HepG2 (cell line): ENCODE measurements around the gene CLDN15. TPM values are rescaled to one million over a fixed set of nuclear protein-coding genes. Genes with fewer than 3 reads are reported as not detected.

Source experiments
- CBX1 ChIP-seq: IDR thresholded peaks from one replicate; pipeline ENCODE4 v1.6.1; 2016; ENCODE audit warnings: antibody characterized with exemption, low read depth
- CCDC6 ChIP-seq: sonication (generic); formaldehyde crosslinking; IDR thresholded peaks from 2 replicates; pipeline ENCODE4 v1.8.1; 2022; ENCODE audit warnings: mild to moderate bottlenecking, missing genetic modification reagents, moderate library complexity
- ETV6 ChIP-seq: sonication (generic); formaldehyde crosslinking; conservative IDR thresholded peaks from 2 replicates; pipeline ENCODE4 v1.4.0; 2020; ENCODE audit warnings: missing genetic modification reagents
- HOXA5 ChIP-seq: sonication (generic); formaldehyde crosslinking; IDR thresholded peaks from 2 replicates; pipeline ENCODE4 v1.4.0; 2020; ENCODE audit warnings: missing genetic modification reagents
- KLF13 ChIP-seq: sonication (generic); formaldehyde crosslinking; IDR thresholded peaks from 2 replicates; pipeline ENCODE4 v1.4.0; 2020; ENCODE audit warnings: mild to moderate bottlenecking, missing genetic modification reagents
- KMT2B ChIP-seq: IDR thresholded peaks from 2 replicates; pipeline ENCODE4 v1.6.1; 2016; ENCODE audit warnings: missing genetic modification reagents, missing compliant biosample characterization
- MED1 ChIP-seq: sonication (generic); formaldehyde crosslinking; IDR thresholded peaks from 2 replicates; pipeline ENCODE4 v1.4.0; 2020; ENCODE audit warnings: missing genetic modification reagents
- NFAT5 ChIP-seq: sonication (generic); formaldehyde crosslinking; IDR thresholded peaks from 2 replicates; pipeline ENCODE4 v1.4.0; 2020; ENCODE audit warnings: missing genetic modification reagents
- NPAS2 ChIP-seq: sonication (generic); formaldehyde crosslinking; IDR thresholded peaks from 2 replicates; pipeline ENCODE4 v1.8.0; 2022; ENCODE audit warnings: mild to moderate bottlenecking, missing genetic modification reagents, borderline replicate concordance
- POLR2A ChIP-seq, 2 experiments: IDR thresholded peaks; 2 replicates each; pipeline ENCODE4 v1.6.1; 2011; ENCODE audit warnings: low read depth in 2 of 2, low read length in 2 of 2, mild to moderate bottlenecking in 1 of 2, moderate library complexity in 1 of 2; ENCODE audit not compliant: insufficient read depth in 1 of 2
- TAF1 ChIP-seq: sonication (generic); formaldehyde crosslinking; IDR thresholded peaks from 2 replicates; pipeline ENCODE4 v1.4.0; 2020; ENCODE audit warnings: missing genetic modification reagents
- ZBTB10 ChIP-seq: sonication (generic); formaldehyde crosslinking; IDR thresholded peaks from 2 replicates; pipeline ENCODE4 v1.4.0; 2020; ENCODE audit warnings: missing genetic modification reagents, borderline replicate concordance
- ZNF12 ChIP-seq: sonication (generic); formaldehyde crosslinking; IDR thresholded peaks from 2 replicates; pipeline ENCODE4 v1.5.0; 2020; ENCODE audit warnings: missing genetic modification reagents
- ZNF138 ChIP-seq: sonication (generic); formaldehyde crosslinking; IDR thresholded peaks from 2 replicates; pipeline ENCODE4 v1.5.0; 2020; ENCODE audit warnings: mild to moderate bottlenecking, low read depth, missing genetic modification reagents
- ZNF251 ChIP-seq: sonication (generic); formaldehyde crosslinking; IDR thresholded peaks from 2 replicates; pipeline ENCODE4 v1.9.0; 2021; ENCODE audit warnings: mild to moderate bottlenecking, missing genetic modification reagents
- ZNF329 ChIP-seq: sonication (generic); formaldehyde crosslinking; IDR thresholded peaks from 2 replicates; pipeline ENCODE4 v1.9.0; 2021; ENCODE audit warnings: low read depth, mild to moderate bottlenecking, missing genetic modification reagents
- ZNF350 ChIP-seq: sonication (generic); formaldehyde crosslinking; IDR thresholded peaks from 2 replicates; pipeline ENCODE4 v1.4.0; 2020; ENCODE audit warnings: mild to moderate bottlenecking, low read depth, missing genetic modification reagents, borderline replicate concordance
- ZNF619 ChIP-seq: sonication (generic); formaldehyde crosslinking; IDR thresholded peaks from 2 replicates; pipeline ENCODE4 v1.4.0; 2020; ENCODE audit warnings: mild to moderate bottlenecking, missing genetic modification reagents
- polyA plus RNA-seq, 8 experiments: library from polyadenylated mRNA; depleted of rRNA in 3 of 8; stranded (reverse) in 7 of 8; unstranded in 1 of 8; fragments of >200 nt; fragmentation: Illumina TruSeq in 4 of 8; extraction: Trizol in 4 of 8; gene quantifications; 2 replicates each; pipeline versions ENCODE4 v1.2.1 to v1.2.3, GENCODE V29; 2011 to 2016; ENCODE audit warnings: low read depth in 4 of 8, missing spikeins in 1 of 8, mixed read lengths in 1 of 8; ENCODE audit not compliant: insufficient read depth in 1 of 8
- total RNA-seq, 5 experiments: library from RNA; depleted of rRNA; stranded (reverse); fragments of >200 nt; fragmentation: Illumina TruSeq; extraction: Trizol; gene quantifications; 2 replicates each; pipeline ENCODE4 v1.2.3, GENCODE V29; 2016; ENCODE audit warnings: low read depth in 1 of 5
- TF ChIP-seq, protein P1 (sequence below): sonication (generic); formaldehyde crosslinking; conservative IDR thresholded peaks from 2 replicates; pipeline ENCODE4 v1.8.0; 2022; ENCODE audit warnings: mild to moderate bottlenecking, moderate library complexity, missing genetic modification reagents
- TF ChIP-seq, protein P2 (sequence below): fragments of 450-650 bp; IDR thresholded peaks from 2 replicates; pipeline ENCODE4 v1.6.1; 2017

Gene CLDN15
- total and polyA plus RNA-seq, 2 of the 13 experiments (the other 11 are each of a cell fraction or from before 2014, with no cell fraction given) = 7.1 to 17.8 TPM

- TF ChIP-seq TAF1 (CRISPR knock-in tag) = 0 out of 2 replicates have a peak, but pooled peaks have one; percentile 44
- peak; percentile 33; the same call in 1 of the 2 replicates for TF ChIP-seq HOXA5
- no peak for TF ChIP-seq KMT2B
- 0 out of 2 replicates have a peak, but pooled peaks have one; percentile 5 for TF ChIP-seq ETV6 (CRISPR knock-in tag)
- TF ChIP-seq POLR2A (IDR thresholded peaks at IDR 0.05; ENCODE audit: insufficient read depth in 1 of 2, low read depth in 2 of 2, low read length in 2 of 2) = peak in 1 of 2 experiments; percentile 66; a peak in 3 of 4 replicates
- 0 out of 2 replicates have a peak, but pooled peaks have one; percentile 10 for TF ChIP-seq ZNF350
- TF ChIP-seq ZNF619 (CRISPR knock-in tag) = 0 out of 2 replicates have a peak, but pooled peaks have one; percentile 69
- no peak for TF ChIP-seq CCDC6
- no peak for TF ChIP-seq NPAS2 (CRISPR knock-in tag)
- no peak for TF ChIP-seq ZNF251
- TF ChIP-seq, protein P1, sequence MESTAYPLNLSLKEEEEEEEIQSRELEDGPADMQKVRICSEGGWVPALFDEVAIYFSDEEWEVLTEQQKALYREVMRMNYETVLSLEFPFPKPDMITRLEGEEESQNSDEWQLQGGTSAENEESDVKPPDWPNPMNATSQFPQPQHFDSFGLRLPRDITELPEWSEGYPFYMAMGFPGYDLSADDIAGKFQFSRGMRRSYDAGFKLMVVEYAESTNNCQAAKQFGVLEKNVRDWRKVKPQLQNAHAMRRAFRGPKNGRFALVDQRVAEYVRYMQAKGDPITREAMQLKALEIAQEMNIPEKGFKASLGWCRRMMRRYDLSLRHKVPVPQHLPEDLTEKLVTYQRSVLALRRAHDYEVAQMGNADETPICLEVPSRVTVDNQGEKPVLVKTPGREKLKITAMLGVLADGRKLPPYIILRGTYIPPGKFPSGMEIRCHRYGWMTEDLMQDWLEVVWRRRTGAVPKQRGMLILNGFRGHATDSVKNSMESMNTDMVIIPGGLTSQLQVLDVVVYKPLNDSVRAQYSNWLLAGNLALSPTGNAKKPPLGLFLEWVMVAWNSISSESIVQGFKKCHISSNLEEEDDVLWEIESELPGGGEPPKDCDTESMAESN = 0 out of 2 replicates have a peak, but pooled peaks have one; percentile 0
- TF ChIP-seq, protein P2, sequence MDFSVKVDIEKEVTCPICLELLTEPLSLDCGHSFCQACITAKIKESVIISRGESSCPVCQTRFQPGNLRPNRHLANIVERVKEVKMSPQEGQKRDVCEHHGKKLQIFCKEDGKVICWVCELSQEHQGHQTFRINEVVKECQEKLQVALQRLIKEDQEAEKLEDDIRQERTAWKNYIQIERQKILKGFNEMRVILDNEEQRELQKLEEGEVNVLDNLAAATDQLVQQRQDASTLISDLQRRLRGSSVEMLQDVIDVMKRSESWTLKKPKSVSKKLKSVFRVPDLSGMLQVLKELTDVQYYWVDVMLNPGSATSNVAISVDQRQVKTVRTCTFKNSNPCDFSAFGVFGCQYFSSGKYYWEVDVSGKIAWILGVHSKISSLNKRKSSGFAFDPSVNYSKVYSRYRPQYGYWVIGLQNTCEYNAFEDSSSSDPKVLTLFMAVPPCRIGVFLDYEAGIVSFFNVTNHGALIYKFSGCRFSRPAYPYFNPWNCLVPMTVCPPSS = no peak
- TF ChIP-seq MED1 (CRISPR knock-in tag) = peak; percentile 5; the same call in 1 of the 2 replicates
- TF ChIP-seq KLF13 (CRISPR knock-in tag) = no peak
- no peak for TF ChIP-seq ZNF138 (CRISPR knock-in tag)
- TF ChIP-seq CBX1 = peak; percentile 21
- no peak for TF ChIP-seq ZNF329
- TF ChIP-seq ZNF12 (CRISPR knock-in tag) = no peak
- TF ChIP-seq NFAT5 (CRISPR knock-in tag) = no peak
- TF ChIP-seq ZBTB10 = no peak
These were observed 7.6 kb upstream of the CLDN15 start (continued) for GRCh38 chr7:101245147-101245668.
